HEK293 (cell line): Measurements from ENCODE around the gene WBP1.
A peak's percentile ranks its signal among the peaks of the same experiment; 100 is the strongest.

Source experiments
- EGR2 ChIP-seq: fragments of 450-650 bp; formaldehyde crosslinking; IDR thresholded peaks from 2 replicates; pipeline ENCODE4 v1.5.1; 2016; ENCODE audit warnings: low read depth, missing biosample characterization, missing genetic modification characterization
- GLI2 ChIP-seq: fragments of 450-650 bp; formaldehyde crosslinking; IDR thresholded peaks from 2 replicates; pipeline ENCODE4; 2017; ENCODE audit warnings: missing biosample characterization, missing genetic modification characterization, low read depth, borderline replicate concordance
- GLIS2 ChIP-seq: fragments of 450-650 bp; formaldehyde crosslinking; IDR thresholded peaks from 2 replicates; pipeline ENCODE4 v1.5.1; 2016; ENCODE audit warnings: missing biosample characterization, missing genetic modification characterization
- IKZF3 ChIP-seq: fragments of 450-650 bp; IDR thresholded peaks from 2 replicates; pipeline ENCODE4 v1.5.0; 2018; ENCODE audit warnings: missing biosample characterization, mild to moderate bottlenecking, missing genetic modification characterization, moderate library complexity
- KLF1 ChIP-seq: fragments of 450-650 bp; formaldehyde crosslinking; IDR thresholded peaks from 2 replicates; pipeline ENCODE4 v1.5.1; 2016; ENCODE audit warnings: missing biosample characterization, missing genetic modification characterization
- KLF7 ChIP-seq: fragments of 450-650 bp; formaldehyde crosslinking; IDR thresholded peaks from 2 replicates; pipeline ENCODE4 v1.5.1; 2016; ENCODE audit warnings: missing biosample characterization, missing genetic modification characterization, borderline replicate concordance
- KLF9 ChIP-seq: fragments of 450-650 bp; formaldehyde crosslinking; IDR thresholded peaks from 2 replicates; pipeline ENCODE4 v1.5.1; 2016; ENCODE audit warnings: missing biosample characterization, missing genetic modification characterization, low read depth
- PRDM1 ChIP-seq: fragments of 450-650 bp; formaldehyde crosslinking; IDR thresholded peaks from 2 replicates; pipeline ENCODE4; 2016; ENCODE audit warnings: missing biosample characterization, missing genetic modification characterization
- TCF7L2 ChIP-seq: IDR thresholded peaks from 2 replicates; pipeline ENCODE4 v1.6.1; 2011; ENCODE audit warnings: low read depth, mild to moderate bottlenecking, inconsistent platforms, low read length, moderate library complexity, borderline replicate concordance
- TRIM28 ChIP-seq: IDR thresholded peaks from 2 replicates; pipeline ENCODE4 v1.6.1; 2011; ENCODE audit warnings: low read length, control low read depth, borderline replicate concordance
- WT1 ChIP-seq: fragments of 450-650 bp; formaldehyde crosslinking; IDR thresholded peaks from 2 replicates; pipeline ENCODE4 v1.5.1; 2016; ENCODE audit warnings: missing biosample characterization, missing genetic modification characterization
- ZBTB17 ChIP-seq: fragments of 450-650 bp; formaldehyde crosslinking; IDR thresholded peaks from 2 replicates; pipeline ENCODE4 v1.5.1; 2016; ENCODE audit warnings: missing biosample characterization, missing genetic modification characterization
- ZBTB21 ChIP-seq: fragments of 450-650 bp; formaldehyde crosslinking; IDR thresholded peaks from 2 replicates; pipeline ENCODE4 v1.5.1; 2017; ENCODE audit warnings: missing biosample characterization, missing genetic modification characterization
- ZBTB8A ChIP-seq: fragments of 450-650 bp; formaldehyde crosslinking; IDR thresholded peaks from 2 replicates; pipeline ENCODE4 v1.5.1; 2016; ENCODE audit warnings: missing biosample characterization, missing genetic modification characterization
- ZEB2 ChIP-seq: fragments of 450-650 bp; formaldehyde crosslinking; IDR thresholded peaks from 2 replicates; pipeline ENCODE4 v1.5.1; 2016; ENCODE audit warnings: missing biosample characterization, missing genetic modification characterization
- ZFP37 ChIP-seq: fragments of 450-650 bp; formaldehyde crosslinking; IDR thresholded peaks from 2 replicates; pipeline ENCODE4 v1.5.1; 2016; ENCODE audit warnings: missing biosample characterization, missing genetic modification characterization
- ZNF121 ChIP-seq: fragments of 450-650 bp; formaldehyde crosslinking; IDR thresholded peaks from 2 replicates; pipeline ENCODE4 v1.5.1; 2016; ENCODE audit warnings: missing biosample characterization, missing genetic modification characterization
- ZNF221 ChIP-seq: fragments of 450-650 bp; formaldehyde crosslinking; IDR thresholded peaks from 2 replicates; pipeline ENCODE4 v1.5.1; 2017; ENCODE audit warnings: missing biosample characterization, missing genetic modification characterization, borderline replicate concordance
- ZNF266 ChIP-seq: fragments of 450-650 bp; formaldehyde crosslinking; IDR thresholded peaks from 2 replicates; pipeline ENCODE4 v1.5.1; 2016; ENCODE audit warnings: missing biosample characterization, missing genetic modification characterization, low read depth
- ZNF341 ChIP-seq: fragments of 450-650 bp; formaldehyde crosslinking; IDR thresholded peaks from 2 replicates; pipeline ENCODE4; 2016; ENCODE audit warnings: low read depth, missing biosample characterization, missing genetic modification characterization
- ZNF423 ChIP-seq: fragments of 450-650 bp; formaldehyde crosslinking; IDR thresholded peaks from 2 replicates; pipeline ENCODE4 v1.5.1; 2016; ENCODE audit warnings: missing biosample characterization, missing genetic modification characterization
- ZNF501 ChIP-seq: fragments of 450-650 bp; formaldehyde crosslinking; IDR thresholded peaks from 2 replicates; pipeline ENCODE4 v1.5.1; 2016; ENCODE audit warnings: missing biosample characterization, missing genetic modification characterization
- ZNF561 ChIP-seq: fragments of 450-650 bp; IDR thresholded peaks from 2 replicates; pipeline ENCODE4 v1.5.1; 2018; ENCODE audit warnings: missing biosample characterization, missing genetic modification characterization, borderline replicate concordance
- ZNF600 ChIP-seq: fragments of 450-650 bp; formaldehyde crosslinking; IDR thresholded peaks from 2 replicates; pipeline ENCODE4 v1.5.1; 2016; ENCODE audit warnings: missing biosample characterization, missing genetic modification characterization
- ZSCAN30 ChIP-seq: fragments of 450-650 bp; IDR thresholded peaks from 2 replicates; pipeline ENCODE4 v1.5.1; 2018; ENCODE audit warnings: missing biosample characterization, mild to moderate bottlenecking, missing genetic modification characterization, moderate library complexity
- TF ChIP-seq, protein P1 (sequence below): fragments of 450-650 bp; formaldehyde crosslinking; IDR thresholded peaks from 2 replicates; pipeline ENCODE4 v1.5.1; 2016; ENCODE audit warnings: missing biosample characterization, missing genetic modification characterization, low read depth
- TF ChIP-seq, protein P2 (sequence below): fragments of 450-650 bp; formaldehyde crosslinking; conservative IDR thresholded peaks from 2 replicates; pipeline ENCODE4 v1.5.1; 2016; ENCODE audit warnings: low read depth, missing biosample characterization, missing genetic modification characterization
- TF ChIP-seq, protein P3 (sequence below): fragments of 450-650 bp; formaldehyde crosslinking; IDR thresholded peaks from 2 replicates; pipeline ENCODE4 v1.5.1; 2016; ENCODE audit warnings: missing biosample characterization, missing genetic modification characterization
- TF ChIP-seq, protein P4 (sequence below): fragments of 450-650 bp; formaldehyde crosslinking; IDR thresholded peaks from 2 replicates; pipeline ENCODE4 v1.5.1; 2016; ENCODE audit warnings: missing biosample characterization, missing genetic modification characterization

The WBP1 gene

DNA sequence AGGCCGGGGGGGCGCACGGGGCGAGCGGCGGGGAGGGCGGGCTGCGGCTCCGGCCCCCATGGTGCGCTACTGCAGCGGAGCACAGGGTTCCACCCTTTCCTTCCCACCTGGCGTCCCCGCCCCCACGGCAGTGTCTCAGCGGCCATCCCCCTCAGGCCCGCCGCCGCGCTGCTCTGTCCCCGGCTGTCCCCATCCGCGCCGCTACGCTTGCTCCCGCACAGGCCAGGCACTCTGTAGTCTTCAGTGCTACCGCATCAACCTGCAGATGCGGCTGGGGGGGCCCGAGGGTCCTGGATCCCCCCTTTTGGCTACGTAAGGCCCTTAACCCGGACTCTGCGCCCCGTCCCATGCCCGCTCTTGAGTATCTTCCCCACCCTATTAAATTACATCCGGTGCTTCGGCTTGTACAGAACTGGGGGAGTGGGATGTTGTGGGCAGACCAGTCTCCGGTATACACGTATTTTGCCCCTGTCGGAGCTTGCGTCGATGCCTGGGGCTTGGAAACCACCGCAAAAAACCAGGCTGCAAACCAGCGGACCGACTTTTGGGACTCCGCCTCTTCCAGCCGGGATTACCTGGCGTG, 598 bp upstream of the WBP1 start (continued):
- TF ChIP-seq ZNF266 (no peak), WT1 (peak; percentile 34; the same call in 1 of the 2 replicates), ZBTB21 (tag by site-specific recombination) (peak; percentile 86), ZNF221 (no peak; the same call in 1 of the 2 replicates), GLI2 (no peak), ZNF600 (tag by site-specific recombination) (peak; percentile 75), ZNF341 (tag by site-specific recombination) (peak; percentile 85), ZNF121 (tag by site-specific recombination) (no peak; the same call in 1 of the 2 replicates), ZBTB17 (peak; percentile 81; the same call in 1 of the 2 replicates), EGR2 (tag by site-specific recombination) (peak; percentile 30), ZNF561 (tag by site-specific recombination) (peak; percentile 78; the same call in 1 of the 2 replicates), KLF7 (tag by site-specific recombination) (no peak; the same call in 1 of the 2 replicates), ZNF501 (tag by site-specific recombination) (peak; percentile 94), TCF7L2 (no peak), ZEB2 (tag by site-specific recombination) (peak; percentile 84), KLF9 (tag by site-specific recombination) (peak; percentile 87), KLF1 (tag by site-specific recombination) (peak; percentile 38; the same call in 1 of the 2 replicates), PRDM1 (tag by site-specific recombination) (no peak), TRIM28 (no peak), ZFP37 (tag by site-specific recombination) (peak; percentile 68; the same call in 1 of the 2 replicates), ZNF423 (tag by site-specific recombination) (0 out of 2 replicates have a peak, but pooled peaks have one; percentile 49), ZSCAN30 (peak; percentile 46; the same call in 1 of the 2 replicates), IKZF3 (peak; percentile 80), ZBTB8A (tag by site-specific recombination) (0 out of 2 replicates have a peak, but pooled peaks have one; percentile 33), GLIS2 (tag by site-specific recombination) (peak; percentile 89)
- TF ChIP-seq, protein P1, sequence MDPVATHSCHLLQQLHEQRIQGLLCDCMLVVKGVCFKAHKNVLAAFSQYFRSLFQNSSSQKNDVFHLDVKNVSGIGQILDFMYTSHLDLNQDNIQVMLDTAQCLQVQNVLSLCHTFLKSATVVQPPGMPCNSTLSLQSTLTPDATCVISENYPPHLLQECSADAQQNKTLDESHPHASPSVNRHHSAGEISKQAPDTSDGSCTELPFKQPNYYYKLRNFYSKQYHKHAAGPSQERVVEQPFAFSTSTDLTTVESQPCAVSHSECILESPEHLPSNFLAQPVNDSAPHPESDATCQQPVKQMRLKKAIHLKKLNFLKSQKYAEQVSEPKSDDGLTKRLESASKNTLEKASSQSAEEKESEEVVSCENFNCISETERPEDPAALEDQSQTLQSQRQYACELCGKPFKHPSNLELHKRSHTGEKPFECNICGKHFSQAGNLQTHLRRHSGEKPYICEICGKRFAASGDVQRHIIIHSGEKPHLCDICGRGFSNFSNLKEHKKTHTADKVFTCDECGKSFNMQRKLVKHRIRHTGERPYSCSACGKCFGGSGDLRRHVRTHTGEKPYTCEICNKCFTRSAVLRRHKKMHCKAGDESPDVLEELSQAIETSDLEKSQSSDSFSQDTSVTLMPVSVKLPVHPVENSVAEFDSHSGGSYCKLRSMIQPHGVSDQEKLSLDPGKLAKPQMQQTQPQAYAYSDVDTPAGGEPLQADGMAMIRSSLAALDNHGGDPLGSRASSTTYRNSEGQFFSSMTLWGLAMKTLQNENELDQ, result no peak
- TF ChIP-seq, protein P2, sequence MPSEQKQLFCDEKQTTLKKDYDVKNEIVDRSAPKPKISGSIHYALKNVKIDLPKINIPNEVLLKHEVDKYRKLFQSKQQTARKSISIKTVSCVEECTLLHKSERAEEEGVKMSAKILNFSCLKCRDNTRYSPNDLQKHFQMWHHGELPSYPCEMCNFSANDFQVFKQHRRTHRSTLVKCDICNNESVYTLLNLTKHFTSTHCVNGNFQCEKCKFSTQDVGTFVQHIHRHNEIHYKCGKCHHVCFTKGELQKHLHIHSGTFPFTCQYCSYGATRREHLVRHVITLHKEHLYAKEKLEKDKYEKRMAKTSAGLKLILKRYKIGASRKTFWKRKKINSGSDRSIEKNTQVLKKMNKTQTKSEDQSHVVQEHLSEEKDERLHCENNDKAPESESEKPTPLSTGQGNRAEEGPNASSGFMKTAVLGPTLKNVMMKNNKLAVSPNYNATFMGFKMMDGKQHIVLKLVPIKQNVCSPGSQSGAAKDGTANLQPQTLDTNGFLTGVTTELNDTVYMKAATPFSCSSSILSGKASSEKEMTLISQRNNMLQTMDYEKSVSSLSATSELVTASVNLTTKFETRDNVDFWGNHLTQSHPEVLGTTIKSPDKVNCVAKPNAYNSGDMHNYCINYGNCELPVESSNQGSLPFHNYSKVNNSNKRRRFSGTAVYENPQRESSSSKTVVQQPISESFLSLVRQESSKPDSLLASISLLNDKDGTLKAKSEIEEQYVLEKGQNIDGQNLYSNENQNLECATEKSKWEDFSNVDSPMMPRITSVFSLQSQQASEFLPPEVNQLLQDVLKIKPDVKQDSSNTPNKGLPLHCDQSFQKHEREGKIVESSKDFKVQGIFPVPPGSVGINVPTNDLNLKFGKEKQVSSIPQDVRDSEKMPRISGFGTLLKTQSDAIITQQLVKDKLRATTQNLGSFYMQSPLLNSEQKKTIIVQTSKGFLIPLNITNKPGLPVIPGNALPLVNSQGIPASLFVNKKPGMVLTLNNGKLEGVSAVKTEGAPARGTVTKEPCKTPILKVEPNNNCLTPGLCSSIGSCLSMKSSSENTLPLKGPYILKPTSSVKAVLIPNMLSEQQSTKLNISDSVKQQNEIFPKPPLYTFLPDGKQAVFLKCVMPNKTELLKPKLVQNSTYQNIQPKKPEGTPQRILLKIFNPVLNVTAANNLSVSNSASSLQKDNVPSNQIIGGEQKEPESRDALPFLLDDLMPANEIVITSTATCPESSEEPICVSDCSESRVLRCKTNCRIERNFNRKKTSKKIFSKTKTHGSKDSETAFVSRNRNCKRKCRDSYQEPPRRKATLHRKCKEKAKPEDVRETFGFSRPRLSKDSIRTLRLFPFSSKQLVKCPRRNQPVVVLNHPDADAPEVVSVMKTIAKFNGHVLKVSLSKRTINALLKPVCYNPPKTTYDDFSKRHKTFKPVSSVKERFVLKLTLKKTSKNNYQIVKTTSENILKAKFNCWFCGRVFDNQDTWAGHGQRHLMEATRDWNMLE (tag by site-specific recombination), result no peak
- TF ChIP-seq, protein P3, sequence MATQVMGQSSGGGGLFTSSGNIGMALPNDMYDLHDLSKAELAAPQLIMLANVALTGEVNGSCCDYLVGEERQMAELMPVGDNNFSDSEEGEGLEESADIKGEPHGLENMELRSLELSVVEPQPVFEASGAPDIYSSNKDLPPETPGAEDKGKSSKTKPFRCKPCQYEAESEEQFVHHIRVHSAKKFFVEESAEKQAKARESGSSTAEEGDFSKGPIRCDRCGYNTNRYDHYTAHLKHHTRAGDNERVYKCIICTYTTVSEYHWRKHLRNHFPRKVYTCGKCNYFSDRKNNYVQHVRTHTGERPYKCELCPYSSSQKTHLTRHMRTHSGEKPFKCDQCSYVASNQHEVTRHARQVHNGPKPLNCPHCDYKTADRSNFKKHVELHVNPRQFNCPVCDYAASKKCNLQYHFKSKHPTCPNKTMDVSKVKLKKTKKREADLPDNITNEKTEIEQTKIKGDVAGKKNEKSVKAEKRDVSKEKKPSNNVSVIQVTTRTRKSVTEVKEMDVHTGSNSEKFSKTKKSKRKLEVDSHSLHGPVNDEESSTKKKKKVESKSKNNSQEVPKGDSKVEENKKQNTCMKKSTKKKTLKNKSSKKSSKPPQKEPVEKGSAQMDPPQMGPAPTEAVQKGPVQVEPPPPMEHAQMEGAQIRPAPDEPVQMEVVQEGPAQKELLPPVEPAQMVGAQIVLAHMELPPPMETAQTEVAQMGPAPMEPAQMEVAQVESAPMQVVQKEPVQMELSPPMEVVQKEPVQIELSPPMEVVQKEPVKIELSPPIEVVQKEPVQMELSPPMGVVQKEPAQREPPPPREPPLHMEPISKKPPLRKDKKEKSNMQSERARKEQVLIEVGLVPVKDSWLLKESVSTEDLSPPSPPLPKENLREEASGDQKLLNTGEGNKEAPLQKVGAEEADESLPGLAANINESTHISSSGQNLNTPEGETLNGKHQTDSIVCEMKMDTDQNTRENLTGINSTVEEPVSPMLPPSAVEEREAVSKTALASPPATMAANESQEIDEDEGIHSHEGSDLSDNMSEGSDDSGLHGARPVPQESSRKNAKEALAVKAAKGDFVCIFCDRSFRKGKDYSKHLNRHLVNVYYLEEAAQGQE (tag by site-specific recombination), result 0 out of 2 replicates have a peak, but pooled peaks have one; percentile 15
- TF ChIP-seq, protein P4, sequence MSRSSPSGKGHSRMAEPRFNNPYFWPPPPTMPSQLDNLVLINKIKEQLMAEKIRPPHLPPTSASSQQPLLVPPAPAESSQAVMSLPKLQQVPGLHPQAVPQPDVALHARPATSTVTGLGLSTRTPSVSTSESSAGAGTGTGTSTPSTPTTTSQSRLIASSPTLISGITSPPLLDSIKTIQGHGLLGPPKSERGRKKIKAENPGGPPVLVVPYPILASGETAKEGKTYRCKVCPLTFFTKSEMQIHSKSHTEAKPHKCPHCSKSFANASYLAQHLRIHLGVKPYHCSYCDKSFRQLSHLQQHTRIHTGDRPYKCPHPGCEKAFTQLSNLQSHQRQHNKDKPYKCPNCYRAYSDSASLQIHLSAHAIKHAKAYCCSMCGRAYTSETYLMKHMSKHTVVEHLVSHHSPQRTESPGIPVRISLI (tag by site-specific recombination), result no peak
